Activated CD4-positive, alpha-beta T cell treated with anti-CD3 and anti-CD28 coated beads, Interleukin-2, amount 50 U/mL, for 48 hours (primary cell): Measurements from ENCODE around the gene CCDC88C.

Experiments
- DNase-seq, 2 experiments: peaks; one replicate each; pipeline ENCODE4 v3.0.0-alpha.2; 2020

CCDC88C gene

DNA sequence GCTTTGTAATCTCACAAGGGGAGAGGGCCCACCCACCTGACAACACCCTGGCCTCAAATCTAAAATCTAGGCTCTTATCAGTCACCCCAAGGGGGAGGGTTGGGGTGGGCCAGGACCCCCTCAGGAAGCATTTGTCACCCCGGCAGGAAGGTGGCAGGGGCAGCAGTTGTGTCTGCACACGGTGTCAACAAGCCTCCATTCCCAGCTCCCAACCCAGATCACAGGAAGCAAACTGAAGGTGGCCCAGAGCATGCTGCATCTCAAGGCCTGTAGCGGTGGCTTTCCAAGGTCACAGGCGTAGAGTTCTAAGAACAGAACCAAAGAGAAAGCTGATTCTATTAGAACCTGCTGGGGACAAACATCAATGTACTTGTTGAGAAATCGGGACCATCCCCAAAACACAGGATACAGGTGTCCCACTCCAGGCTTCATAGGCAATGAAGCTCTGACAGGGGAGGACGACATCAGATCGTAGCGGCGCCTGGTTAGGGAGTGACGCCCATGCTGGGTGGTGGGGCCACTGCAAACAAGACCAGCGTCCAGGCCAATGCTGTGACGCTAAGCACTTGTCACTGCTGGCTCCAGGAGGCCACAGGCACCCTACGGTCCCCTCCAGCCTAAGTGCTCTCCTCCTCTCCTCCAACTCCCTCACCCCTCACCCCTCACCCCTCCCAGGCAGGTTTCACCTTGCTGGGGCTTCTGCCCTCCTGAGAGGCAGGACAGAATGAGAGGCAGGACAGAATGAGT is 52.9 kb downstream of the CCDC88C start:
- DNase-seq, result no peak

DNA sequence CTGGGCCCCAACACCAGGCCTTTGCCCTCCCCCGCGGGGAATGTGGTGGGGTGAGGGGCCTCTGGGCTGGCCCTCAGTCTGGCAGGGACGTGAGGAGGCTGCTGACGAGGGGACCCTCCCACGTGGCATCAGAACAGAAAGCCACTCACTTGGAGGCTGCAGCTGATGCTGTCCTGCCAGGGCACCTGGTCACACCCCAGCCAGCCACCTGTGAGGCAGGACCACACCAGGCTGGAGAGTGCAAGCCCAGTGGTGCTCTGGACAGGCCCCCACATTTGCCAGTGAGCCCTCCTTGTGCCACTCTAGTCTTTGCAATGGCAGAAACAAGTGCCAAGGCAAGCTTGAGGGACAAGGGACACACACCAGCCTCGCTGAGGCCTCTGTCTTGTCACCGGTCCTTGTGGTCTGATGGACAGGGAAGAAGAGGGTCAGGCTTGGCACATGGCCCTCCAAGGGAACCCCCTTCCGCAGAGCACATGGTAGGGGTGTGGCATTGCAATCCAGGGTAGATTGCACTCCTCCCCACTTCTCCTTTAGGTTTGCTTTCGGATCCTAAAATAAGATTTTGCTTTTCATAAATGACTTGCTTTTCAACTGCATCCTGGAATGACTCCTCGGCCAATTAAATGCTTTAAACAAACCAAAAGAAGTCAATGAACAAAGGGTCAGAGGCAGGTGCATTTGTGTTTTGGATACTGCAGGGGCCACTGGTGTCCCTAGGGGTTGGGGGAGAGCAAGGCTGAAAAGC is 53.7 kb downstream of the CCDC88C start:
- no peak for DNase-seq

DNA sequence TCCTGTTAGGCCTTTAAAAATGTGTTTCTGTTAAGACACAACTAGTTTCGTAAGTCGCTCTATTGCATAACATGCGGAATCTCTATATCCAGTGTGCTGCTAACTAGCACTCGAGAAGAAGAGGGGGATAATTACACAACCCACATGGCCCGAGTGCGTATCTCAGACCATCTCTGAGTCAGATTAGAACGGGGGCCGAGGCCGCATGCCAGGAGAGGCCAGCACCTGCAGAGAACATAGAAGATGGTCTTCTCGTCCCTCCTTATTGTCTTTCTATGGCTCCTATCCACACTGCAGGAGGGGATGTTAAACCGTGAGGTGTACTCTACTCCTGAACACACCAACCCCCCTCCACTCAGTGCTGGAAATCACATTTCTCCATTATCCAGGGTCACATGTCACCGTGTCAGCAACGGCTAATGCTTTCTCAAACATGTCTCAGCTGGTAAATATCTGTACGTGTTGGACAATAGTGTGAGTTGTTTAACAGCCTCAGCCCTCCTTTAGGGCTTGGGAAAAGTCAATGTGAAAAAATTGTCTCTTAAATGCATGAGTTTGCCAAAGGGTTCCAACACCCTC is 56.3 kb downstream of the CCDC88C start:
- DNase-seq, result no peak

DNA sequence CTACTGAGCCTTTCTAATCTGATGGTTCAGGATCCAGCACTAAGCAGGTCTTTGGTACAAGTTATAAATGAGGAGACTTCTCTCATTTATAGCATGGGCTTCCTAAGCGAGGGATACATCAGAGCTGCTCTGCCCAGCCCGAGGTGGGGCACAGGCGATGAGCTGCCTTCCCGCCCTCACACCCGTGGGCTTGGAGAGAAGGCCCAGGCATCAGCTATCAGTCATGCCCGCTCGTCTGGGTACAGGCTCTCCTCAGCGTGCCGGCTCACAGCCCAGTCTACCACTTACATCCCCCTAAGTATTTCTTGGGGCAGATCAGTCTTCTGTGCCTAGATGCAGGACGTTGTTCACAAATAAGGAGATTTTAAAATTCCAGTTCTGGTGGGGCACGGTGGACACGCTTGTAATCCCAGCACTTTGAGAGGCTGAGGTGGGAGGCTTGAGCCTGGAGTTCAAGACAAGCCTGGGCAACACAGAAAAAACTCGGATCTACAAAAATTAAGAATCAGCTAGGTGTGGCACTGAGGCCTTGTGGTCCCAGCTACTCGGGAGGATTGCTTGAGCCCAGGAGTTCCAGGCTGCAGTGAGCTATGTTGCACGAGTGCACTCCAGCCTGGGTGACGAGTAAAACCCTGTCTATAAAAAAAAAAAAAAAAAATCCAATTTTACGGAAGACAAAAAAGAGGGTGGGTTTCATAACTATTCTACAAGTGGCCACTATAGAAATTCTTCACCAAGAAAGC is 57.0 kb downstream of the CCDC88C start:
- DNase-seq, result no peak

DNA sequence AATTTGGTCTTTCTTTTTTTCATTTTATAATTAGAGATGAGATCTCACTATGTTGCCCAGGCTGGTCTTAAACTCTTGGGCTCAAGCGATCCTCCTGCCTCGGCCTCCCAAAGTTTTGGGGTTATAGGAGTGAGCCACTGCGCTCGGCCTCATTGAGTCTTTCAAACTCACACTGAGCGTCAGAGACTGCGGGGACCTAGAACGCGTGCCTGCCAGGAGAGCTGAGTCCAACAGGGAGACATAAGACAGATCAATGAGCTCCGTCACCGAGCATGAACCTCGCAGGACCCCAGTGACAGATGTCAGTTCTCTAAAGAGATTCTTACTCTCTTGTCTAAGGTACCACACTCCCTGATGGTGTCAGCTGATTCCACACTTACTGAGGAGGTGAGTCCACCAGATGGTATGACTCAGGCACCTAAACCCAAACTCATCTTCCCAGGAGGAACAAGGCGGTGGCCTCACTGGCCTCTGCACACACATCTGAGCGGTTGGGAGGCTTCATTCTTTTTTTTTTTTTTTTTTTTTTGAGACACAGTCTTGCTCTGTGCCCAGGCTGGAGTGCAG is 58.9 kb downstream of the CCDC88C start:
- DNase-seq, result no peak

DNA sequence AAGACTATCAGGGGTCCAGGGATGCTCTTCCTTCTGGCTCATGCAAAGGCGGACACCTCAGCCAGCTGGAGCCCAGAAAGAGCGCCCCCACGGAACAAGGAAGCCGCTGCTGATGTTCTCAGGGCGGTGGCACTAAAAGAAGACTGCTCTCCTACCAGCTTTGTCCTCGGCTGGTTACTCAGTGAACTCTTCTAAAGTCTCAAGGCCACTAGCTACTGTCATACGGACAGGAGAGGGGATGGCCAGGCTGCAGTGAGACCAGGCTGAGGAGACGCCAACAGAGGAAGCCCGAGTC is 59.6 kb downstream of the CCDC88C start:
- DNase-seq, result no peak

DNA sequence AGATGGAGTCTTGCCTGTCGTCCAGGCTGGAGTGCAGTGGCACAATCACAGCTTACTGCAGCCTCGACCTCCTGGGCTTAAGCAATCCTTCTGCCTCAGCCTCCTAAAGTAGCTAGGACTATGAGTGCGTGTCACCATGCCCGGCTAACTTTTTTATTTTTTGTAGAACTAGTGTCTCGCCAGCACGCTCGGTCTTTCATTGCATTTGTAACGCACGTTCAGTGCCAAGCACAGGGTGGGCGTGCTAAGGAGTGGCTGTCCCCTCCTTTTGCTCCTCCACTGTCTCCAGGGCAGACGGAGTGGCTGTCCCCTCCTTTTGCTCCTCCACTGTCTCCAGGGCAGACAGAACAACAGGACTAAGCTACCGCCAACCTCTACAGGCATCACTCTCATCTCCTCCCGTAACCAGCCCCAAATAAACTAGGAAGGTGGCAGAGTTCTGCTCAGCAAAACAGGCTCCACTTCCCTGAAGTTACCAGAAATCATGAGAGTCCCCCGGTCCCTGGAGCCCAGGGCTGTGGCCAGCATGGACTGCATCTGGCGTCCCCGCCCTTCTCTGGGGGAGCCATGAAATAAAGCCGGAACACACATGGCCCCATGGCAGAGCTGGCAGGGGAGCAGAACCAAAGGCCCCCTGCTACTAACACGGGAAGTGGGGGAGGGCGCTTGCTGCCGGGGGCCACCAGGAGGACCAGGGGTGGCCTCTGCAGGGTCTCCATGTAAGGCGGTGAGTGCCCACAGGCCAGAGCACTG is 60.2 kb downstream of the CCDC88C start:
- DNase-seq, result no peak

DNA sequence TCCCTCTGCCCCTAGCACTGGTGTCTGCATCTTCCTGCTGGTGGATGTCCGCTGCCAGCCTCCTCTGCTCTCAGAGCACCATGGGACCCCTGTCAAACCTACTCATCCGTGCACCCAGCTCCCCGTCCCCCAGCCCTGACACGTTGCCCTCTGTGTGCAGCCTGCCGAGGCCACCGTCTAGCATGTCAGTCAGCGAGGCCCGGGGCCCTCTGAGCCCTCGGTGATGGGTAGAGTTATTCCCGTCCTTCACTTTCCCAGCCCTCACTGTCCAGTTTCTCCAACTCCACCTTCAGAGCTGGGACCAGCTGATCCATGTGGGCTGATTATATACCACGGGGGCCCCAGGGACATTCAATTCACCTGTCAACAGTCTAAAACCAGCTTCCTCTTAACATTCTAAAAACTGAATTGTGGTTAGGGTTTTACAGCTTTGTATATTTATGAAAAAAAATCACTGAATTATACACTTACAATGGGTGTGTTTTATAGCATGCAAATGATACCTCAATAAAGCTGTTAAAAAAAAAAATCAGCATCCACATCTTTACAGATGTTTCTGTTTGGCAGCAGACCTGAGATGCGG is 61.3 kb downstream of the CCDC88C start:
- DNase-seq, result no peak

DNA sequence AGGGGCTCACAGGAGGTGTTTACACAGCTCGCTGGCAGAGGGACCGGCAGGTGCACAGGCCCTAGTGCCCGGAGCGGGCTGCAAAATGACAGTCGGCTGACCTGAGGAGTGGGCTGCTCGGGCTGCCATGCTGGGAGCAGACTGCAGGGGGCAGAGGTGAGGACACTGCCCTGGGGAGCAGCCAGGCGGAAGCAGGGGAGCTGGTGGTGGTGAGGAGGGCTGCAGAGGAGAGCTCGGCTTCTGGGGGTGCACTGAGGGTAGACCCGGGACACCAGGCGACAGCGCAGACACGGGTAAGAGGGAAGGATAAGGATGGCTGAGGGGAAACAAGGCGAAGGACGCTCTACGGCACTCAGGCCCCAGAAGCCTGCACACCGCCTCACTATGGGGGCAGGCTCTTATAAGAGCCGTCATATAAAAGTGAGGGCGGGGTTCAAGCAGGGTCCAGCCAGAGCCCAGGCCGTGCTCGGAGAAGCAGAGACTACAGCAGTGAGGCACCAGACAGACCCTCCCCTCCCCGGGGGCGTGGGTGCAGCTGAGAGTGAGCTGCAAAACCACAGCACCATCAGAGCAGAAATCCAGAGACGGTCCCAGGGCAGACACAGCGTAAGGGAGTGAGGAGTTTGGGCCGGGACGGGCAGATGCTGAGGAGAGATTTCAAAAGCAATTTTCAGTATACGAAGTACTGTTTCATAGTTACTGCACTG is 62.5 kb downstream of the CCDC88C start:
- DNase-seq, result peak; percentile 47 to 60

DNA sequence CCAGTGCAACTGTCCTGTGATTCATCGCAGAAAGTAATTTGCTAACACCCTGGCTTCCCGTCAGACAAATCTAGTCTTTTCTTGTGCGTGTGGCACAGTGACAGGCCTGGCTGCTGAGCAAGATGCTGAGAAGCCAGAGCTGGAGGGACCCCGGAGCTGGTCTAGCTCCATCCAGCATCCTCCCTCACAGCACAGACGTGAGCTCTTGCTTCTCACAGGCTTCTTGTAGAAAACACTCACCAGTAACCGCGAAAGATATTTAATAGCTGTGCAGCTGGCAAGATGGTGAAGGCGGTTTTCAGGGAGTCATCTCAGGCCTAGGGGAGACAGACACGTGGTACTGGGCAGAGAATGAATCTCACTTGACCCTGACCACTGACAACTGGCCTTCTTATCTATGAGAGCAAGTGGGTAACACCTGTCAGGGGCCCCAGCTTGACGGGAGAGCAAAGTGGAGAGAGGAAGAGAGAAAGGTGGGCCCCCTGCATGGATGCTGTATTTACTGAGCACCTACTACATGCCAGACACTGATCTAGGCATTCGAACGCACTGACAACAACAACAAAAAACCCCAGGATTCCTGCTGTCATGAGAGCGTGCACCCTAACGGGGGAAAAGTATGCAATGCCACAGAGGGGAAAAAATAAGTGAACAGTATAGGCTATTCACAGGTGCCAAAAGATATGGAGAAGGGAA is 63.3 kb downstream of the CCDC88C start:
- DNase-seq, result no peak

DNA sequence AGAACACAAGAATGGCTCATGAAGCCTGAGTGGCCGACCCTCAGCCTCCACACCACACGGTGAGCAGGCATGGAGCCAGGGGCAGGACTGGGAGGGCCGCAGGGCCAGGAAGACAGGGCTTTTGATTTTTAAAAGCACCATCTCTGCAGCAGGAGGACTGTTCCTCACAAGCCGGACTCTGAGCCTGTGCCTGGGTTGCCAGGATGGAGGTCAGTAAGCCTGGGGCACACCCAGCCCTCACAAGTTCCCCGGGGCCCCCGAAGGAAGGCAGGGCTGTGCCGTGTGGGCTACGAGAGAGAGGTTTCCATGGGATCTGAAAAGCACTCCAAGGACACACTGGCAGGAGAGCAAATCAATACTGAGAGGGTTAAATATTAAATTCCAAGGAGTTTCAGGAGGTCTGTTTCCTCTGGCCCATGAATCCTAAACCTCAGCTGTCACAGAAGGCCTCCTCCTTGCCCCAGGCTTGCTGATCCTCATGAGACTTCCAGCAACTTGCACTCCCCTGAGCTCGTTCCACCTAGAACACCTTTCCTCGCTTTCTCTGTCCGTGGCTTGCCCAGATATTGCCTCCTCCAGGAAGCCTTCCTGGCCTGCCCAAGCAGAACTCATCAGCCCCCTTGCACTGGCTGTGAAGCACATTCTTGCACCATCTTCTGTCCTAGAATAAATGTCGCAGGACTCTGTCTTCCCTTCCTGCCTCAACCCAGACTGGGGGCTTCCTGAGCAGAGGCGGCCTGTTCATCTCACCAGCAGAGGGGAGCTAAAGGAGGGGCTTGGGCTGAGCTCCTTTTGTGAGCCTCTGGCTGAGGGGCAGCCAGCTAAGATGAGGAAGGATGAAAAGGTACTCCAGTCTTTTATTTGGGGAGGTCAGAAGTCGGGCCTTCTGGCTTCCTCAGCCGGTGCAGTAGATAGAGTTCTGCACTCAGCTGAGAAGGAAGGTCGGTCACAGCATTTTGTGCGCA is 64.6 kb downstream of the CCDC88C start:
- no peak for DNase-seq

DNA sequence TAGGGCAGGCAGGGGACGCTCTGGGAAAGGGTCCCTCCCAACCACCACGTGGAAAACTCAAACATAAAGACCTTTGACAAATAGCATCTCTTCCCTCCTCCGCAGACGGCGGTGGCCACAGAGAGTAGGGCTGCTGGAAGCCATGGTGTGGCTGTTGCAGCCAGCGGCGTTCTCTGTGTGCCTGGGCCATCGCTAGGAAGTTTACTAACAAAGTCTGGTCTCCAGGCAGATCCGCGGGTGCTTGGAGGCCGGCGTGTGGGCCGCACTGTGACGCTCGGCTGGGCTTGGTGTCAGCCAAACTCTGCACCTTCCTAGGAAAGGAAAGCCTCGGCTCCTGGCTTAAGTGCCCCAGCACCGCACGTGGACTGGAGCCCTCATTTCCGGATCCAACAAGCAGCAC is 65.6 kb downstream of the CCDC88C start:
- no peak for DNase-seq

DNA sequence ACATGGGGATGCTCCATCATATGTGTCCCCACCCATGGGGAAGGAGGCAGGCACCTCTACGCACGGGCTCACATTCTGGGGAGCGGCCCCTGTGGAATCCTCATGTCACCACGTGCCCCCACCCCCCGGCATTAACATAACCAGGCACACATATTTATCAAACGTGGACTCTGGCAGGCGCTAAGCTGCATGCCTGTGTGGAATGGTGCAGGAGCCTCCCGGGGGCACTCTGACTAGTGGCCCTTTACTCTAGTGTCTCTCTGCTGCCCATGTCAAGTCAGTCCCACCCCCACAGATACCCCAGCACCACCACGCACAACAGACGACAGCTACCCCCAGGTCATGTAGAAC is 66.1 kb downstream of the CCDC88C start:
- DNase-seq, result no peak

DNA sequence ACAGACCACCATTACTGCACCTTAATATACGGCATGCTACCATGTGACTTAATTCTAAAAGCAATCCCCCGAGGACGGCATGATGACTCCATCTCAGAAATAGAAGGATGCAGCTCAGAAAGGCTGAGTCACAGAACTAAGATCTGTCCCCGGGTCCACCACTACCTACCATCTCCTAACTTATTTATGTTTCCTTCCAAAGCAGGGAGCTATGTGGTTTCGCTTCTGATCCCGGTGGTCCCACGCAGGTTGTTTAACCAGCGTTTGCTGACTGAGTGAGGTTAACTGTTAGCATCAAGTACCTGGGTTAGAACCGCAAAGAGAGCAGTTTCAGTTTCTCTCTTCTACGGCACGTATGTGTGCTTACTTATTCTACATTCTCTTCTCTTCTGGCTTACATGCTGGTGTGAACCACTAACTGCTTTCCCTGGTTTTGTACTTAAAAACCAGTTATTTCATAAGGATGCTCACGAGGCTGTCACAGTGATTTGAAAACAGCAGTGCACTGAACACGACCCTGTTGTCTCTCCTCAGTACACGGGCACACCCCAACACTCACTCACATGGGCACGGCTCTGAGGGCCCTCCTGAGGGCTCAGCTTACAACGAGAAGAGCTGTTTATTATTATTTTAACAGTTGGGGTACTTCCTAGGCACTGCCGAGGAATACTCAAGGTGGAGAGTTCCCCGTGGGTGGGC is 66.7 kb downstream of the CCDC88C start:
- peak; percentile 63 to 76 for DNase-seq

DNA sequence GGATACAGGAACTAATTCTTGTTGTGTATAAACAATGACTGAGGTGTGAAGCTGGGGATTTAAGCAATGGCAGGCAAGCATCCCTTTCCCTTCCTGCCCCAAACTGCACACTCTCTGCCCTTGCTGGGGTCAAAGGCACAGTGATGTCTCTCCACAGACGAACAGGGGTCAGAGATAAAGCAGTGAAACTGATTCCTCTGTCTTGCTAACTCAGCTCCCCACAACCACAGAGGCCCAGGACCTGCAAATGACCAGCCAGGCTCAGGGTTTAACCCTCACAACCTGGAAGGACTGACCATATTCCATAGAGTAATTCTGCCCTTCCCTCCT is 67.2 kb downstream of the CCDC88C start:
- no peak for DNase-seq

DNA sequence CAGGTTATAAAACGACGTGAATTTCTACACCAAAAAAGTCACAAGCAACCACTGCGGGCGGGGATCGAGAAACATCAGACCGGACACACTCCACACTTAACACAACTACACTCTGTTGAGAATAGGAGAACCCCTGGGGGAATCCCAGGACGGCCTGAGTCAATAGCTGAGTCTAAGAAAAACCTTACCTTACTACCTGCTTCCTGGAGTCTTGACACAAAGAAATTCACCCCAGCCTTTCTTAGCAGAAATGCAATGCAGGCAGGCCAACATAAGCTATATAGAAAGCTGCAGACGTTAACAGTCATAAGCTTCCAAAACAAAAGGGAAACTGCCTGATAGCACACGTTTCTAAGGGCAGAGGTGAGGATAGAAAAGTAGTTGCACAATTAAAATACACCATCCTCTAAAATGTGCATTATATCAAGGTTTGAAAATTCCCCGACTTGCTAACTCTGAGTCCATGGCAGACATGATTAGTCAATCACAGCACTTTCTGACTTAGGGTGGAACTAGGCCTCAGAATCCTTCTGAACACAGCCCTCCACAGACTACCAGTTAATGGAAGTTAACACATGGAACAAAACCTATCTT is 68.0 kb downstream of the CCDC88C start:
- peak; percentile 72 to 80 for DNase-seq

DNA sequence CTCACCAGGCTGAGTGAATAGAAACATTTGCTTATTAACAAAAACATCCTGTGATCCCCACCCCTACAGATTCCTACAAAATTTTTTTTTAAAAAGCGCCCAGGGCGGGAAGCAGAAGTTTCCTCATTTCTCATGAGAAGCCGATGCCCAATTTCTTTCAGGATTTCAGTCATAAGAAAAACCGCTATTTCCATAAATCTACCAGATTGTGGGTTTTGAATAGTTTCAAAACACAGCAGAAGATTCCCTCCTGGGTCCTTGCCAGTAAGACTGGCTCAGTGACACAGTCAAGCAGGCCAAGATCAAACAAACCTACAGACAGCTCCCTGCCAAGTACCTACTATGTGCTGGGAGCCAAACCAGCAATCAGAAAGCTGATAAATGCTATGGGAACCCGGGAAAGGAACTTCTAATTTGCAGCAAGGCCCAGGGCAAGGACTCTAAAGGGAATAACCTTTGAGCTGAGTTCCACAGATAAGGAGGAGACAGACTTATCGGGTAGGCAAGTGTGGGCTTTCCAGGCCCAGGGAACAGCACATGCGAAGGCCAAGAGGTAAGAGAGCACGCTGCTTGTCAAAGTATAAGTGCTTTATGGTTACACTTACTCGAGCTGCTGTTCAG is 68.7 kb downstream of the CCDC88C start:
- DNase-seq, result peak in 1 of 2 experiments; percentile 43

DNA sequence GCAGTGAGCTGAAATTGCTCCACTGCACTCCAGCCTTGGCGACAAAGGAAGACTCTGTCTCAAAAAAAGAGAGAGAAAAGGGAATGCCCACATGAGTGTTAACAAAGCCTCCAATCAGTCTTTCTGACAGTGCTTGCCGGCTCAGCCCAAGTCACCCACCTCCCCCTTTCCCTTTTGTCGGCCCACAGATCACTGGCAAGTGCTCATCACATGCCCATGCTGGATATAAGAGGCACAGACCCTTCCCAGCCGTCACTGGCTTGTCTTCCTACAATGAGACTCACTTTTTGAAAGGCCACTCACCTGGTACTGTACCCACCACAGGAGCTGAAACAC is 70.8 kb downstream of the CCDC88C start:
- DNase-seq, result no peak
